DND-41 (cell line): ENCODE data around the gene TNRC6A.

Source experiments
- EZH2 ChIP-seq: IDR thresholded peaks from 3 replicates; pipeline ENCODE4 v1.6.1; 2012; ENCODE audit warnings: borderline replicate concordance, low read depth, mild to moderate bottlenecking, moderate library complexity, low read length, inconsistent platforms; ENCODE audit not compliant: severe bottlenecking
- TF ChIP-seq, protein P1 (sequence below): IDR thresholded peaks from 2 replicates; pipeline ENCODE4 v1.5.1; 2012; ENCODE audit warnings: borderline replicate concordance, low read length, moderate library complexity, mild to moderate bottlenecking; ENCODE audit not compliant: poor library complexity, severe bottlenecking; ENCODE audit errors: extremely low read depth

DNA sequence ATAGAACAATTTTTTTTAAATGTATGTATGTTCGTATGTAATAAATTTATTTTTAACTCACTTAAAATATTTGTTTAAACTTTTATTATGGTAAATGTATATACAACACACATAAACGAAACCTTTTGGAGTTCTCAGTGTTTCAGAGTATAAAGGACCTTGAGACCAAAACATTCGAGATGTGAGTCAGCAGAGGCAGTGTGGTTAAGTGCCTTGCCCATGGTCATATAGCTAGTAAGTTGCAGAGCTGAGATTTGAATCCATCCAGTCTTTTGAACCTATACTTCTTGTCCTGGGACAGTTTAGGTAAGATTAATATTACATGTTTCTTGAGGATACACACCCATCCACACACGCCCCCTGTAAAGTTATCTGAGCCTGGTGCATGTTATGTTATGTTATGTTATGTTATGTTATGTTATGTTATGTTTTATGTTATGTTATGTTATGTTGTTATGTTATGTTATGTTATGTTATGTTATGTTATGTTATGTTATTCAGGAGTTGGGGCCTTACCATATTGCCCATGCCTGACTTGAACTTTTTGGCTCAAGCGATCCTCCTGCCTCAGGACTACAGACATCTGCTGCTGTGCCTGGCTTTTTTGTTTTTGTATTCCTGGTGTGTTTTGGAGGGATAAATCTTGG is 41.8 kb downstream of the TNRC6A start:
- TF ChIP-seq, protein P1, sequence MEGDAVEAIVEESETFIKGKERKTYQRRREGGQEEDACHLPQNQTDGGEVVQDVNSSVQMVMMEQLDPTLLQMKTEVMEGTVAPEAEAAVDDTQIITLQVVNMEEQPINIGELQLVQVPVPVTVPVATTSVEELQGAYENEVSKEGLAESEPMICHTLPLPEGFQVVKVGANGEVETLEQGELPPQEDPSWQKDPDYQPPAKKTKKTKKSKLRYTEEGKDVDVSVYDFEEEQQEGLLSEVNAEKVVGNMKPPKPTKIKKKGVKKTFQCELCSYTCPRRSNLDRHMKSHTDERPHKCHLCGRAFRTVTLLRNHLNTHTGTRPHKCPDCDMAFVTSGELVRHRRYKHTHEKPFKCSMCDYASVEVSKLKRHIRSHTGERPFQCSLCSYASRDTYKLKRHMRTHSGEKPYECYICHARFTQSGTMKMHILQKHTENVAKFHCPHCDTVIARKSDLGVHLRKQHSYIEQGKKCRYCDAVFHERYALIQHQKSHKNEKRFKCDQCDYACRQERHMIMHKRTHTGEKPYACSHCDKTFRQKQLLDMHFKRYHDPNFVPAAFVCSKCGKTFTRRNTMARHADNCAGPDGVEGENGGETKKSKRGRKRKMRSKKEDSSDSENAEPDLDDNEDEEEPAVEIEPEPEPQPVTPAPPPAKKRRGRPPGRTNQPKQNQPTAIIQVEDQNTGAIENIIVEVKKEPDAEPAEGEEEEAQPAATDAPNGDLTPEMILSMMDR: no peak
- TF ChIP-seq EZH2: no peak
